A673 (cell line): ENCODE results near the gene DHX15. TPM values are rescaled to one million over a fixed set of nuclear protein-coding genes. Genes with fewer than 3 reads are reported as not detected.

ENCODE experiments used
- BruUV-seq: library from RNA; stranded (reverse); fragments of 400-500 nt; replicated peaks from 2 replicates; lab custom pipeline; 2021; lab: Mats Ljungman, UMichigan
- CTCF ChIA-PET: fragments of 300-600 bp; sonication (Branson Sonifier 250); formaldehyde crosslinking; loops from one replicate; lab custom pipeline; 2022; ENCODE audit warnings: antibody characterized with exemption; lab: Charles Lee
- POLR2A ChIA-PET: fragments of 300-600 bp; sonication (Branson Sonifier 250); formaldehyde crosslinking; loops from one replicate; lab custom pipeline; 2022; ENCODE audit warnings: antibody characterized with exemption; ENCODE audit not compliant: low non-redundant PET; lab: Charles Lee
- DNase-seq: peaks from one replicate; pipeline ENCODE4 v3.0.0-alpha.2; 2015; ENCODE audit warnings: low spot score
- H3K27ac ChIP-seq: fragments of 200-600 bp; sonication (generic); 2 replicates; pipeline ENCODE4 v1.5.1; 2016; ENCODE audit warnings: mixed run types, low read depth, mild to moderate bottlenecking, mixed read lengths, antibody characterized with exemption, low read length; ENCODE audit not compliant: poor library complexity, severe bottlenecking
- H3K27me3 ChIP-seq: fragments of 200-600 bp; sonication (generic); replicated peaks from 2 replicates; pipeline ENCODE4 v1.6.1; 2017; ENCODE audit warnings: mixed run types, low read depth, mild to moderate bottlenecking, mixed read lengths, antibody characterized with exemption, low read length; ENCODE audit not compliant: insufficient read depth, poor library complexity
- H3K36me3 ChIP-seq: fragments of 200-600 bp; sonication (generic); 2 replicates; pipeline ENCODE4 v1.6.1; 2016; ENCODE audit warnings: mixed run types, mild to moderate bottlenecking, mixed read lengths, antibody characterized with exemption, low read length; ENCODE audit not compliant: insufficient read depth, poor library complexity, severe bottlenecking
- H3K4me1 ChIP-seq: fragments of 200-600 bp; sonication (generic); 2 replicates; pipeline ENCODE4 v1.6.1; 2017; ENCODE audit warnings: mixed run types, mild to moderate bottlenecking, mixed read lengths, antibody characterized with exemption, low read length; ENCODE audit not compliant: insufficient read depth, poor library complexity, severe bottlenecking
- H3K4me3 ChIP-seq: fragments of 200-600 bp; sonication (generic); 2 replicates; pipeline ENCODE4 v1.5.1; 2016; ENCODE audit warnings: low read depth, mixed run types, mild to moderate bottlenecking, mixed read lengths, low read length; ENCODE audit not compliant: poor library complexity, severe bottlenecking
- H3K9me3 ChIP-seq: fragments of 200-600 bp; sonication (generic); 2 replicates; pipeline ENCODE4 v1.6.1; 2016; ENCODE audit warnings: mixed run types, low read depth, mild to moderate bottlenecking, mixed read lengths, antibody characterized with exemption, low read length; ENCODE audit not compliant: poor library complexity, severe bottlenecking
- CTCF ChIP-seq: fragments of 300-800, 200-600 bp; sonication (generic); conservative IDR thresholded peaks from 2 replicates; pipeline ENCODE4 v1.5.1; 2017; ENCODE audit warnings: low read depth, mild to moderate bottlenecking, antibody characterized with exemption, low read length, moderate library complexity, mixed read lengths
- EZH2 ChIP-seq: fragments of 200-600 bp; sonication (generic); IDR thresholded peaks from 2 replicates; pipeline ENCODE4 v1.6.1; 2017; ENCODE audit warnings: borderline replicate concordance, low read depth, mild to moderate bottlenecking, mixed read lengths, antibody characterized with exemption, low read length; ENCODE audit not compliant: poor library complexity, severe bottlenecking
- intact Hi-C: fragments of 100-400 bp; cut with micrococcal nuclease; formaldehyde crosslinking; loops from one replicate; pipeline ENCODE4 v1.10.0; 2022; ENCODE audit not compliant: unreplicated experiment
- total RNA-seq: library from RNA; stranded (reverse); gene quantifications from 2 replicates; pipeline ENCODE4 v1.2.3, GENCODE V29; 2021

The DHX15 gene
- total RNA-seq, 1 experiment from 2014 or later, result 229 TPM

GRCh38 chr4:24615977-24616376 is 31.6 kb upstream of the DHX15 start:
- POLR2A ChIA-PET, result interaction anchor here (0.6 kb wide), 1 partner anchor 73 kb away, joined by 3 read pairs; no protein-coding TSS in a partner anchor
- DNase-seq, result no peak
- H3K9me3 ChIP-seq, result peaks cover 5% of the 10 kb centered on the region
- no peaks in the 10 kb centered on the region for H3K4me1 ChIP-seq
- TF ChIP-seq CTCF (no peak), EZH2 (no peak)
- H3K27me3 ChIP-seq, result no peaks in the 10 kb centered on the region
- no peak overlapping the region for H3K4me3 ChIP-seq
- H3K27ac ChIP-seq, result no peak overlapping the region
- no peaks in the 10 kb centered on the region for H3K36me3 ChIP-seq
- CTCF ChIA-PET, result interaction anchor here (0.6 kb wide), 1 partner anchor 148 kb away, joined by 4 read pairs; no protein-coding TSS in a partner anchor
- intact Hi-C loops, result no loop called here
- BruUV-seq, result no TSS peak

DNA sequence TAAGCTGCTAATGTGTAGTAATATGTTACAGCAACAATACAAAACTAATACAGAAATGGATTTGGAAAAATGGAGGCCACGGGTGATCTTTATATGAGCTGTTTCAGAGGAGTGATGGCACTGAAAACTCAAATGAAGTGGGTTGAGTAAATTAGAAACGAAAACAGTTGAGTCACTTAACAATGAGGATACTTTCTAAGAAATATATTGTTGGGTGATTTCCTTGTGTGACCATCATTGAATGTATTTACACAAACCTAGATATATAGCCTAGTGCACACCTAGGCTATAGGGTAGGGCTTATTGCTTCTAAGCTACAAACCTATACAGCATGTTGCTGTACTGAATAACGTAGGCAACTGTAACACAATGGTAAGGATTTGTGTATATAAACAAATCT is 30.5 kb upstream of the DHX15 start:
- TF ChIP-seq EZH2 (no peak), CTCF (no peak)
- no TSS peak for BruUV-seq
- H3K4me1 ChIP-seq, result no peaks in the 10 kb centered on the region
- H3K9me3 ChIP-seq, result no peaks in the 10 kb centered on the region
- no peaks in the 10 kb centered on the region for H3K36me3 ChIP-seq
- CTCF ChIA-PET, result no interaction called here
- H3K27me3 ChIP-seq, result no peaks in the 10 kb centered on the region
- H3K27ac ChIP-seq, result no peak overlapping the region
- no peak overlapping the region for H3K4me3 ChIP-seq
- intact Hi-C loops, result no loop called here
- POLR2A ChIA-PET, result no interaction called here
- DNase-seq, result no peak

DNA sequence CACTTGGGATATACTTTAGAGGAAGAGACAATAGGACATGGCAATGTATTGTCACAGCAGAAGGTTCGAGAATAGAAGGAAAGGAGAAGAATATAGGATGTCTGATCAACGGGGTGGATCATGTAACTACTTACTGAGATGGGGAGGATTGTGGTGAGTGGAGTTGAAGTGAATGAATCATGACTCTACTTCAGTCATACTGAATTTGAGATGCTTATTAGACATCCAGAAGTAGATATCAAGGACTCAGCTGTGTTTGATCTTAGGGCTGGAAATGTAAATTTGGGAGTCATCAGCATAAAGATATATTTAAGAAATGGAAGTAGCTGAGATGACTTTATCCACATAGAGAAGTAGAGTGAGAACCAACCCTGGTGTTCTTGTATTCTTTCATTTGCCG is 29.1 kb upstream of the DHX15 start:
- no TSS peak for BruUV-seq
- TF ChIP-seq CTCF (no peak), EZH2 (no peak)
- Histone ChIP-seq H3K36me3 (no peaks in the 10 kb centered on the region), H3K9me3 (no peaks in the 10 kb centered on the region), H3K27me3 (no peaks in the 10 kb centered on the region), H3K27ac (no peak overlapping the region), H3K4me3 (no peak overlapping the region), H3K4me1 (no peaks in the 10 kb centered on the region)
- ChIA-PET POLR2A (no interaction called here), CTCF (no interaction called here)
- intact Hi-C loops, result no loop called here
- no peak for DNase-seq
